PC-3 (cell line): Measurements from ENCODE around the gene RFC2. TPM values are rescaled to one million over a fixed set of nuclear protein-coding genes. Genes with fewer than 3 reads are reported as not detected.

Experiments
- ATAC-seq: fragments of 200-7000 bp; cut with Tn5 transposase; 2 replicates; pipeline ENCODE4 v1.9.1; 2020; ENCODE audit warnings: mild to moderate bottlenecking, moderate library complexity
- BruUV-seq: library from RNA; stranded (reverse); fragments of 400-500 nt; replicated peaks from 2 replicates; lab custom pipeline; 2021; lab: Mats Ljungman, UMichigan
- CTCF ChIA-PET: fragments of 300-600 bp; sonication (Branson Sonifier 250); formaldehyde crosslinking; loops from one replicate; lab custom pipeline; 2022; ENCODE audit warnings: antibody characterized with exemption; lab: Charles Lee
- POLR2A ChIA-PET: fragments of 300-600 bp; sonication (Branson Sonifier 250); formaldehyde crosslinking; loops from one replicate; lab custom pipeline; 2022; ENCODE audit warnings: antibody characterized with exemption; ENCODE audit not compliant: unreplicated experiment; lab: Charles Lee
- DNase-seq: peaks from one replicate; pipeline ENCODE4 v3.0.0-alpha.2; 2015
- H2AFZ ChIP-seq: fragments of 300-600 bp; sonication (generic); 2 replicates; pipeline ENCODE4 v1.6.0; 2016; ENCODE audit warnings: antibody characterized with exemption, low read length
- H3F3A ChIP-seq: fragments of 300-600 bp; sonication (generic); one replicate; pipeline ENCODE4 v1.6.0; 2017; ENCODE audit warnings: antibody characterized with exemption, low read length, control low read depth, mild to moderate bottlenecking; ENCODE audit not compliant: unreplicated experiment
- H3K27ac ChIP-seq: fragments of 300-600 bp; sonication (generic); 2 replicates; pipeline ENCODE4 v1.5.1; 2016; ENCODE audit warnings: mild to moderate bottlenecking, low read length
- H3K27me3 ChIP-seq: fragments of 300-600 bp; sonication (generic); 2 replicates; pipeline ENCODE4 v1.6.1; 2016; ENCODE audit warnings: low read length, mixed read lengths
- H3K36me3 ChIP-seq: fragments of 300-600 bp; sonication (generic); 2 replicates; pipeline ENCODE4 v1.6.1; 2016; ENCODE audit warnings: low read depth, mixed run types, low read length, mixed read lengths
- H3K4me1 ChIP-seq: fragments of 300-600 bp; sonication (generic); 2 replicates; pipeline ENCODE4 v1.5.1; 2016; ENCODE audit warnings: low read length; ENCODE audit not compliant: insufficient read depth
- H3K4me2 ChIP-seq: fragments of 300-600 bp; sonication (generic); 2 replicates; pipeline ENCODE4 v1.6.0; 2016; ENCODE audit warnings: low read length
- H3K4me3 ChIP-seq: fragments of 300-600 bp; sonication (generic); 2 replicates; pipeline ENCODE4 v1.5.1; 2016; ENCODE audit warnings: mild to moderate bottlenecking, low read length, mixed read lengths
- H3K79me2 ChIP-seq: fragments of 300-600 bp; sonication (generic); 2 replicates; pipeline ENCODE4 v1.6.1; 2017; ENCODE audit warnings: low read length, mixed read lengths
- H3K9ac ChIP-seq: fragments of 300-600 bp; sonication (generic); 2 replicates; pipeline ENCODE4 v1.6.0; 2016; ENCODE audit warnings: mild to moderate bottlenecking, low read length
- H3K9me2 ChIP-seq: fragments of 300-600 bp; sonication (generic); replicated peaks from 2 replicates; pipeline ENCODE4 v1.6.1; 2016; ENCODE audit warnings: mixed run types, low read length, mixed read lengths
- H3K9me3 ChIP-seq: fragments of 300-600 bp; sonication (generic); 2 replicates; pipeline ENCODE4 v1.6.1; 2016; ENCODE audit warnings: low read length, mixed read lengths
- H4K20me1 ChIP-seq: fragments of 300-600 bp; sonication (generic); 2 replicates; pipeline ENCODE4 v1.6.1; 2016; ENCODE audit warnings: low read length, mixed read lengths
- EZH2 ChIP-seq: fragments of 300-600 bp; sonication (generic); IDR thresholded peaks from one replicate; pipeline ENCODE4 v1.6.1; 2017; ENCODE audit warnings: antibody characterized with exemption, mild to moderate bottlenecking, low read length; ENCODE audit not compliant: unreplicated experiment
- EZH2phosphoT487 ChIP-seq: fragments of 300-600 bp; sonication (generic); IDR thresholded peaks from 2 replicates; pipeline ENCODE4 v1.6.1; 2018; ENCODE audit warnings: mild to moderate bottlenecking, antibody characterized with exemption, low read length, borderline replicate concordance
- intact Hi-C: fragments of 100-400 bp; cut with micrococcal nuclease; formaldehyde crosslinking; loops from 2 replicates; pipeline ENCODE4 v1.9.0; 2023
- total RNA-seq: library from RNA; depleted of rRNA; stranded (reverse); fragments of >200 nt; gene quantifications from 2 replicates; pipeline ENCODE4 v1.2.3, GENCODE V29; 2014
- TF ChIP-seq, protein P1 (sequence below): fragments of 300-600 bp; sonication (generic); conservative IDR thresholded peaks from 2 replicates; pipeline ENCODE4 v1.5.1; 2017; ENCODE audit warnings: antibody characterized with exemption, low read depth, mild to moderate bottlenecking, low read length

The RFC2 gene
- total RNA-seq, 1 experiment from 2014 or later, result 60.4 TPM

GRCh38 chr7:74218343-74218698, 35.9 kb downstream of the RFC2 start:
- no peak overlapping the region for H3K9ac ChIP-seq
- no peaks in the 10 kb centered on the region for H3K36me3 ChIP-seq
- no peak overlapping the region for H3K27ac ChIP-seq
- no peak overlapping the region for H2AFZ ChIP-seq
- H3K9me2 ChIP-seq, result no peaks in the 10 kb centered on the region
- DNase-seq (no peak), ATAC-seq (no peak)
- H3K27me3 ChIP-seq, result no peaks in the 10 kb centered on the region
- ChIA-PET POLR2A (no interaction called here), CTCF (no interaction called here)
- H3F3A ChIP-seq, result no peaks in the 10 kb centered on the region
- no peaks in the 10 kb centered on the region for H4K20me1 ChIP-seq
- H3K4me3 ChIP-seq, result no peak overlapping the region
- TF ChIP-seq, protein P1, sequence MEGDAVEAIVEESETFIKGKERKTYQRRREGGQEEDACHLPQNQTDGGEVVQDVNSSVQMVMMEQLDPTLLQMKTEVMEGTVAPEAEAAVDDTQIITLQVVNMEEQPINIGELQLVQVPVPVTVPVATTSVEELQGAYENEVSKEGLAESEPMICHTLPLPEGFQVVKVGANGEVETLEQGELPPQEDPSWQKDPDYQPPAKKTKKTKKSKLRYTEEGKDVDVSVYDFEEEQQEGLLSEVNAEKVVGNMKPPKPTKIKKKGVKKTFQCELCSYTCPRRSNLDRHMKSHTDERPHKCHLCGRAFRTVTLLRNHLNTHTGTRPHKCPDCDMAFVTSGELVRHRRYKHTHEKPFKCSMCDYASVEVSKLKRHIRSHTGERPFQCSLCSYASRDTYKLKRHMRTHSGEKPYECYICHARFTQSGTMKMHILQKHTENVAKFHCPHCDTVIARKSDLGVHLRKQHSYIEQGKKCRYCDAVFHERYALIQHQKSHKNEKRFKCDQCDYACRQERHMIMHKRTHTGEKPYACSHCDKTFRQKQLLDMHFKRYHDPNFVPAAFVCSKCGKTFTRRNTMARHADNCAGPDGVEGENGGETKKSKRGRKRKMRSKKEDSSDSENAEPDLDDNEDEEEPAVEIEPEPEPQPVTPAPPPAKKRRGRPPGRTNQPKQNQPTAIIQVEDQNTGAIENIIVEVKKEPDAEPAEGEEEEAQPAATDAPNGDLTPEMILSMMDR, result no peak
- TF ChIP-seq EZH2phosphoT487 (no peak), EZH2 (no peak)
- intact Hi-C loops, result no loop called here
- BruUV-seq, result no TSS peak
- no peaks in the 10 kb centered on the region for H3K79me2 ChIP-seq
- no peak overlapping the region for H3K4me2 ChIP-seq
- H3K4me1 ChIP-seq, result no peaks in the 10 kb centered on the region
- H3K9me3 ChIP-seq, result no peaks in the 10 kb centered on the region

GRCh38 chr7:74217455-74218342, 36.5 kb downstream of the RFC2 start:
- TF ChIP-seq EZH2, result no peak
- TF ChIP-seq EZH2phosphoT487, result no peak
- TF ChIP-seq, protein P1, result no peak
- Histone ChIP-seq H3K9me3 (no peaks in the 10 kb centered on the region), H3K79me2 (no peaks in the 10 kb centered on the region), H3K4me2 (no peak overlapping the region), H4K20me1 (no peaks in the 10 kb centered on the region), H3K27me3 (no peaks in the 10 kb centered on the region), H3K36me3 (no peaks in the 10 kb centered on the region), H3K4me3 (no peak overlapping the region), H3F3A (no peaks in the 10 kb centered on the region), H3K27ac (no peak overlapping the region), H3K9ac (no peak overlapping the region), H2AFZ (no peak overlapping the region), H3K9me2 (no peaks in the 10 kb centered on the region), H3K4me1 (no peaks in the 10 kb centered on the region)
- ATAC-seq (no peak), DNase-seq (no peak)
- ChIA-PET POLR2A (no interaction called here), CTCF (no interaction called here)
- BruUV-seq, result no TSS peak
- intact Hi-C loops, result no loop called here

- no peaks in the 10 kb centered on the region for H3K79me2 ChIP-seq
- TF ChIP-seq, protein P1, result no peak
- no peak for TF ChIP-seq EZH2
- no peak for TF ChIP-seq EZH2phosphoT487
- H3K9ac ChIP-seq, result no peak overlapping the region
- no TSS peak for BruUV-seq
- no peaks in the 10 kb centered on the region for H3K36me3 ChIP-seq
- DNase-seq (no peak), ATAC-seq (no peak)
- no peak overlapping the region for H3K4me3 ChIP-seq
- H3K9me3 ChIP-seq, result no peaks in the 10 kb centered on the region
- H3K4me2 ChIP-seq, result no peak overlapping the region
- H3K27ac ChIP-seq, result no peak overlapping the region
- no peaks in the 10 kb centered on the region for H3K27me3 ChIP-seq
- no peaks in the 10 kb centered on the region for H3K4me1 ChIP-seq
- no peak overlapping the region for H2AFZ ChIP-seq
- H3F3A ChIP-seq, result no peaks in the 10 kb centered on the region
- intact Hi-C loops, result no loop called here
- ChIA-PET POLR2A (no interaction called here), CTCF (interaction anchor here (0.9 kb wide), 1 partner anchor 14 kb away, joined by 13 read pairs; no protein-coding TSS in a partner anchor)
- H3K9me2 ChIP-seq, result no peaks in the 10 kb centered on the region
- no peaks in the 10 kb centered on the region for H4K20me1 ChIP-seq
These were observed 37.8 kb downstream of the RFC2 start for GRCh38 chr7:74216361-74216761.
